HCT116 (cell line): ENCODE data around the gene TOMM22. TPM values are rescaled to one million over a fixed set of nuclear protein-coding genes. Genes with fewer than 3 reads are reported as not detected.

Experiments
- ATAC-seq: fragments of 200-7000 bp; cut with Tn5 transposase; 2 replicates; pipeline ENCODE4 v1.9.1; 2020; ENCODE audit warnings: mild to moderate bottlenecking, moderate library complexity
- BruUV-seq: library from RNA; stranded (reverse); fragments of 400-500 nt; replicated peaks from 2 replicates; lab custom pipeline; 2021; lab: Mats Ljungman, UMichigan
- CTCF ChIA-PET: fragments of 300-600 bp; sonication (Branson Sonifier 250); formaldehyde crosslinking; loops from one replicate; lab custom pipeline; 2021; ENCODE audit warnings: antibody characterized with exemption; lab: Charles Lee
- POLR2A ChIA-PET: fragments of 300-600, 350-600 bp; sonication (Branson Sonifier 250); formaldehyde crosslinking; loops from one replicate; lab custom pipeline; 2021; ENCODE audit warnings: antibody characterized with exemption; lab: Charles Lee
- RAD21 ChIA-PET, 2 experiments: fragments of 300-600 bp; sonication (Branson Sonifier 250); formaldehyde crosslinking; loops; one replicate each; lab custom pipeline; 2023; ENCODE audit warnings: low total read pairs in 2 of 2; ENCODE audit not compliant: uncharacterized antibody in 2 of 2, unreplicated experiment in 2 of 2, low non-redundant PET in 1 of 2; lab: Charles Lee
- DNase-seq: peaks from one replicate; pipeline ENCODE4 v3.0.0-alpha.2; 2010; ENCODE audit warnings: low read depth, low spot score
- H2AFZ ChIP-seq: fragments of 200-600 bp; shearing (Covaris generic), sonication (generic); 2 replicates; pipeline ENCODE4 v1.6.1; 2017; ENCODE audit warnings: low read depth, mixed run types, mixed read lengths, antibody characterized with exemption, low read length; ENCODE audit not compliant: poor library complexity, severe bottlenecking
- H3K27ac ChIP-seq: 2 replicates; pipeline ENCODE4 v1.5.1; 2012; ENCODE audit warnings: low read depth, low read length
- H3K27me3 ChIP-seq: fragments of 200-600 bp; sonication (generic); 2 replicates; pipeline ENCODE4 v1.6.1; 2016; ENCODE audit warnings: mixed run types, low read length, mixed read lengths; ENCODE audit not compliant: insufficient read depth
- H3K36me3 ChIP-seq, 2 experiments: fragments of 200-500 bp in 1 of 2; fragments of 200-600 bp in 1 of 2; sonication (Bioruptor generic) in 1 of 2; sonication (generic) in 1 of 2; 2 replicates each; pipeline versions ENCODE4 v1.5.1 to v1.6.1; 2014 to 2016; ENCODE audit warnings: low read length in 2 of 2, inconsistent platforms in 1 of 2, mixed read lengths in 1 of 2, mixed run types in 1 of 2; ENCODE audit not compliant: insufficient read depth in 2 of 2, control insufficient read depth in 1 of 2
- H3K4me1 ChIP-seq, 2 experiments: fragments of 200-600 bp in 1 of 2; sonication (generic) in 1 of 2; 2 replicates each; pipeline versions ENCODE4 v1.5.1 to v1.6.1; 2012 to 2017; ENCODE audit warnings: low read length in 2 of 2, inconsistent platforms in 1 of 2, mild to moderate bottlenecking in 1 of 2, mixed read lengths in 1 of 2, mixed run types in 1 of 2, moderate library complexity in 1 of 2; ENCODE audit not compliant: insufficient read depth in 2 of 2, control insufficient read depth in 1 of 2
- H3K4me2 ChIP-seq: fragments of 200-600 bp; sonication (generic); 2 replicates; pipeline ENCODE4 v1.6.1; 2017; ENCODE audit warnings: mixed run types, low read length, mixed read lengths
- H3K4me3 ChIP-seq, 2 experiments: fragments of 200-600 bp in 1 of 2; sonication (generic) in 1 of 2; replicated peaks in 1 of 2; 2 replicates each; pipeline ENCODE4 v1.5.1; 2011 to 2016; ENCODE audit warnings: low read length in 2 of 2, control low read depth in 1 of 2, low read depth in 1 of 2, mild to moderate bottlenecking in 1 of 2, mixed read lengths in 1 of 2, mixed run types in 1 of 2
- H3K79me2 ChIP-seq: fragments of 200-600 bp; sonication (generic); 2 replicates; pipeline ENCODE4 v1.6.1; 2017; ENCODE audit warnings: mild to moderate bottlenecking, mixed run types, low read length, moderate library complexity, mixed read lengths; ENCODE audit not compliant: insufficient read depth
- H3K9ac ChIP-seq: fragments of 200-600 bp; sonication (generic); 2 replicates; pipeline ENCODE4 v1.6.1; 2016; ENCODE audit warnings: low read length, mixed read lengths
- H3K9me2 ChIP-seq: fragments of 200-600 bp; sonication (generic), shearing (Covaris generic); 2 replicates; pipeline ENCODE4 v1.6.1; 2017; ENCODE audit warnings: mixed run types, mild to moderate bottlenecking, moderate library complexity; ENCODE audit not compliant: insufficient read depth
- H3K9me3 ChIP-seq, 2 experiments: fragments of 200-500 bp in 1 of 2; fragments of 200-600 bp in 1 of 2; sonication (Bioruptor generic) in 1 of 2; sonication (generic) in 1 of 2; 2 replicates each; pipeline ENCODE4 v1.6.1; 2014 to 2017; ENCODE audit warnings: low read length in 2 of 2, mixed read lengths in 2 of 2, inconsistent platforms in 1 of 2, low read depth in 1 of 2, mild to moderate bottlenecking in 1 of 2, mixed run types in 1 of 2, moderate library complexity in 1 of 2; ENCODE audit not compliant: control insufficient read depth in 1 of 2, insufficient read depth in 1 of 2
- H4K20me1 ChIP-seq: fragments of 200-600 bp; sonication (generic), shearing (Covaris generic); 2 replicates; pipeline ENCODE4 v1.6.1; 2017; ENCODE audit warnings: mixed run types, mild to moderate bottlenecking, moderate library complexity; ENCODE audit not compliant: insufficient read depth
- ATF3 ChIP-seq: IDR thresholded peaks from 2 replicates; pipeline ENCODE4 v1.6.1; 2012
- CBX3 ChIP-seq: IDR thresholded peaks from 2 replicates; pipeline ENCODE4 v1.6.1; 2012; ENCODE audit warnings: low read depth
- CEBPB ChIP-seq: IDR thresholded peaks from 2 replicates; pipeline ENCODE4 v1.6.1; 2012; ENCODE audit warnings: low read depth
- CTCF ChIP-seq, 3 experiments: fragments of 200-600 bp in 1 of 3; sonication (generic) in 1 of 3; IDR thresholded peaks in 2 of 3; conservative IDR thresholded peaks in 1 of 3; 2 replicates each; pipeline ENCODE4 v1.5.1; 2012 to 2017; ENCODE audit warnings: low read depth in 2 of 3, low read length in 2 of 3, antibody characterized with exemption in 1 of 3, borderline replicate concordance in 1 of 3, control low read depth in 1 of 3, mild to moderate bottlenecking in 1 of 3, mixed read lengths in 1 of 3, mixed run types in 1 of 3, moderate library complexity in 1 of 3; ENCODE audit not compliant: insufficient read depth in 1 of 3
- EGR1 ChIP-seq: IDR thresholded peaks from 2 replicates; pipeline ENCODE4 v1.6.1; 2012; ENCODE audit warnings: low read depth
- ELF1 ChIP-seq: IDR thresholded peaks from 2 replicates; pipeline ENCODE4 v1.6.1; 2012; ENCODE audit warnings: low read depth, borderline replicate concordance
- EZH2phosphoT487 ChIP-seq: fragments of 200-600 bp; IDR thresholded peaks from 2 replicates; pipeline ENCODE4 v1.6.1; 2018; ENCODE audit warnings: antibody characterized with exemption, borderline replicate concordance
- FOSL1 ChIP-seq: IDR thresholded peaks from 2 replicates; pipeline ENCODE4 v1.6.1; 2012; ENCODE audit warnings: low read depth
- JUND ChIP-seq: IDR thresholded peaks from 2 replicates; pipeline ENCODE4 v1.6.1; 2012
- MAX ChIP-seq: IDR thresholded peaks from 2 replicates; pipeline ENCODE4 v1.6.1; 2012
- POLR2A ChIP-seq: IDR thresholded peaks from 2 replicates; pipeline ENCODE4 v1.7.0; 2011; ENCODE audit warnings: borderline replicate concordance; ENCODE audit not compliant: insufficient read depth, insufficient read length; ENCODE audit errors: extremely low read depth
- POLR2AphosphoS5 ChIP-seq: IDR thresholded peaks from 2 replicates; pipeline ENCODE4 v1.6.1; 2011; ENCODE audit warnings: mild to moderate bottlenecking, low read depth, low read length, moderate library complexity
- REST ChIP-seq: IDR thresholded peaks from 2 replicates; pipeline ENCODE4 v1.6.1; 2012; ENCODE audit warnings: low read depth
- SIN3A ChIP-seq: IDR thresholded peaks from 2 replicates; pipeline ENCODE4 v1.6.1; 2012; ENCODE audit warnings: low read depth
- SP1 ChIP-seq: IDR thresholded peaks from 2 replicates; pipeline ENCODE4 v1.6.1; 2012; ENCODE audit warnings: low read depth
- TCF7L2 ChIP-seq: IDR thresholded peaks from 2 replicates; pipeline ENCODE4 v1.7.0; 2011; ENCODE audit warnings: borderline replicate concordance, inconsistent platforms; ENCODE audit not compliant: insufficient read depth, insufficient read length; ENCODE audit errors: extremely low read depth
- YY1 ChIP-seq: IDR thresholded peaks from 2 replicates; pipeline ENCODE4 v1.6.1; 2011; ENCODE audit warnings: low read length, low read depth, moderate library complexity, mild to moderate bottlenecking; ENCODE audit not compliant: insufficient replicate concordance; ENCODE audit errors: extremely low read depth
- ZFX ChIP-seq: fragments of 450-650 bp; IDR thresholded peaks from 2 replicates; pipeline ENCODE4 v1.6.1; 2017
- ZNF274 ChIP-seq: fragments of 200-500 bp; sonication (Bioruptor generic); IDR thresholded peaks from 2 replicates; pipeline ENCODE4 v1.6.1; 2014; ENCODE audit warnings: mild to moderate bottlenecking, low read depth, low read length, inconsistent platforms
- intact Hi-C: fragments of 100-400 bp; cut with micrococcal nuclease; formaldehyde crosslinking; loops from 2 replicates; pipeline ENCODE4 v1.10.0; 2022
- total RNA-seq: library from RNA; stranded (reverse); gene quantifications from one replicate; pipeline ENCODE4 v1.2.1, GENCODE V29; 2021; ENCODE audit not compliant: unreplicated experiment

Gene TOMM22
- total RNA-seq, 1 experiment from 2014 or later: 136 TPM

- peak within 1 kb of the TSS; percentile 88 for H3K27ac ChIP-seq
- H3K79me2 ChIP-seq: peaks cover 47% of the 10 kb centered on the region
- H3K9me2 ChIP-seq: no peaks in the 10 kb centered on the region
- H3K4me1 ChIP-seq: peaks cover 32 to 68% of the 10 kb centered on the region in 2 experiments
- H3K9me3 ChIP-seq: no peaks in the 10 kb centered on the region
- ATAC-seq (peak; percentile 39), DNase-seq (peak; percentile 87)
- H3K4me2 ChIP-seq: peak within 1 kb of the TSS; percentile 95
- H4K20me1 ChIP-seq: no peaks in the 10 kb centered on the region
- H3K9ac ChIP-seq: peak within 1 kb of the TSS; percentile 98
- RAD21 ChIA-PET: no interaction called here
- no TSS peak for BruUV-seq
- H2AFZ ChIP-seq: no peak within 1 kb of the TSS
- intact Hi-C loops: no loop called here
- peaks cover 0 to 10% of the 10 kb centered on the region in 2 experiments; a peak in 2 of 4 replicates for H3K36me3 ChIP-seq
- peak within 1 kb of the TSS; percentile 74 to 90 for H3K4me3 ChIP-seq
- no peaks in the 10 kb centered on the region for H3K27me3 ChIP-seq
- TF ChIP-seq FOSL1 (no peak), POLR2A (peak; percentile 91), CTCF (IDR thresholded peaks at IDR 0.05 in 2 of 3, conservative IDR thresholded peaks at IDR 0.05 in 1 of 3; ENCODE audit: borderline replicate concordance in 1 of 3, insufficient read depth in 1 of 3, low read depth in 2 of 3, low read length in 2 of 3) (no peak), ELF1 (no peak), EZH2phosphoT487 (no peak), EGR1 (peak; percentile 98), TCF7L2 (peak; percentile 42), ZFX (peak; percentile 92), SP1 (peak; percentile 70), POLR2AphosphoS5 (peak; percentile 93), CEBPB (no peak), REST (no peak), JUND (no peak), ZNF274 (no peak), YY1 (peak; percentile 67), MAX (peak; percentile 65), CBX3 (peak; percentile 9; the same call in 1 of the 2 replicates), ATF3 (no peak), SIN3A (peak; percentile 56)
- TF ChIP-seq, all 23 proteins: peak for 10
- CTCF ChIA-PET: no interaction called here
- POLR2A ChIA-PET: interaction anchor here (0.7 to 1.7 kb wide), 2 partner anchors 17 to 642 kb away, joined by 4 to 8 read pairs; no protein-coding TSS in a partner anchor
Measured at GRCh38 chr22:38700789-38701628, 19.3 kb downstream of the TOMM22 start, which contains the start of gene JOSD1. JOSD1 (minus strand) TSS chr22:38700943; CDS start chr22:38699987, 956 bp downstream.
